Kidney glomerular epithelial cell (primary cell): Measurements from ENCODE around the gene CERKL.

ENCODE experiments used
- DNase-seq: peaks from one replicate; lab custom pipeline; 2025; lab: John Stamatoyannopoulos, UW

The CERKL gene

GRCh38 chr2:181677912-181678586 lies 21.1 kb upstream of the CERKL start:
- DNase-seq = peak; percentile 48

GRCh38 chr2:181675254-181675653 lies 18.3 kb upstream of the CERKL start:
- no peak for DNase-seq

- DNase-seq = no peak
Observed at GRCh38 chr2:181674461-181674860, 17.6 kb upstream of the CERKL start.

- peak; percentile 32 for DNase-seq
Observed at GRCh38 chr2:181673173-181673572, 16.3 kb upstream of the CERKL start.

GRCh38 chr2:181672255-181673008 lies 15.5 kb upstream of the CERKL start:
- no peak for DNase-seq

- DNase-seq = no peak
Observed at GRCh38 chr2:181670632-181671031, 13.7 kb upstream of the CERKL start.

GRCh38 chr2:181667234-181667633 lies 10.3 kb upstream of the CERKL start:
- no peak for DNase-seq

GRCh38 chr2:181662287-181662686 lies 5.4 kb upstream of the CERKL start:
- DNase-seq = no peak

GRCh38 chr2:181660181-181660580 lies 3.3 kb upstream of the CERKL start:
- no peak for DNase-seq

GRCh38 chr2:181658444-181658843 lies 1.5 kb upstream of the CERKL start:
- no peak for DNase-seq

GRCh38 chr2:181657379-181657778 lies 474 bp upstream of the CERKL start:
- no peak for DNase-seq

- DNase-seq = no peak
Observed at GRCh38 chr2:181655519-181655918, 1.4 kb downstream of the CERKL start.

- DNase-seq = no peak
Observed at GRCh38 chr2:181649436-181649979, 7.4 kb downstream of the CERKL start.

GRCh38 chr2:181648478-181649155 lies 8.3 kb downstream of the CERKL start:
- no peak for DNase-seq

GRCh38 chr2:181646415-181646987 lies 10.4 kb downstream of the CERKL start:
- no peak for DNase-seq

- DNase-seq = no peak
Observed at GRCh38 chr2:181643151-181643550, 13.8 kb downstream of the CERKL start.

GRCh38 chr2:181642086-181642485 lies 14.8 kb downstream of the CERKL start:
- DNase-seq = no peak

GRCh38 chr2:181639686-181640085 lies 17.2 kb downstream of the CERKL start:
- no peak for DNase-seq

GRCh38 chr2:181632733-181633401 lies 24.0 kb downstream of the CERKL start:
- no peak for DNase-seq

- DNase-seq = no peak
Observed at GRCh38 chr2:181628590-181629585, 28.0 kb downstream of the CERKL start.

- DNase-seq = no peak
Observed at GRCh38 chr2:181627545-181627944, 29.4 kb downstream of the CERKL start.
